Keratinocyte (primary cell): ENCODE data around the gene UMODL1. TPM values are rescaled to one million over a fixed set of nuclear protein-coding genes. Genes with fewer than 3 reads are reported as not detected.
A peak's percentile ranks its signal among the peaks of the same experiment; 100 is the strongest.

Experiments used
- DNase-seq: peaks from one replicate; pipeline ENCODE4 v3.0.0-alpha.2; 2011; ENCODE audit warnings: low read depth, missing footprints, low spot score
- FAIRE-seq: peaks from 2 replicates; lab custom pipeline; 2011; peaks lifted over from hg19 to GRCh38; lab: Jason Lieb, UNC
- H2AFZ ChIP-seq: 2 replicates; pipeline ENCODE4 v1.6.0; 2012; ENCODE audit warnings: low read length, control low read depth, inconsistent platforms; ENCODE audit not compliant: control insufficient read depth
- H3K27ac ChIP-seq: 2 replicates; pipeline ENCODE4 v1.5.1; 2011; ENCODE audit warnings: low read length; ENCODE audit not compliant: control insufficient read depth, insufficient read depth
- H3K27me3 ChIP-seq: 3 replicates; pipeline ENCODE4 v1.6.0; 2011; ENCODE audit warnings: low read length; ENCODE audit not compliant: control insufficient read depth, insufficient read depth; ENCODE audit errors: extremely low read depth
- H3K36me3 ChIP-seq, 2 experiments: 2 replicates in 1 of 2; 3 replicates in 1 of 2; pipeline ENCODE4 v1.5.1; 2011; ENCODE audit warnings: low read length in 2 of 2, mild to moderate bottlenecking in 1 of 2; ENCODE audit not compliant: control insufficient read depth in 2 of 2, insufficient read depth in 2 of 2; ENCODE audit errors: extremely low read depth in 1 of 2
- H3K4me1 ChIP-seq: 3 replicates; pipeline ENCODE4 v1.5.1; 2011; ENCODE audit warnings: low read length; ENCODE audit not compliant: control insufficient read depth, insufficient read depth; ENCODE audit errors: extremely low read depth
- H3K4me2 ChIP-seq: 3 replicates; pipeline ENCODE4 v1.6.0; 2011; ENCODE audit warnings: low read depth, low read length; ENCODE audit not compliant: control insufficient read depth, insufficient read depth; ENCODE audit errors: extremely low read depth
- H3K4me3 ChIP-seq, 3 experiments: fragments of 200-600 bp in 1 of 3; sonication (generic) in 1 of 3; 2 replicates in 2 of 3; 3 replicates in 1 of 3; pipeline ENCODE4 v1.5.1; 2011 to 2016; ENCODE audit warnings: low read length in 3 of 3, mild to moderate bottlenecking in 3 of 3, control low read depth in 2 of 3, inconsistent platforms in 1 of 3, low read depth in 1 of 3, mixed read lengths in 1 of 3, mixed run types in 1 of 3, moderate library complexity in 1 of 3; ENCODE audit not compliant: control insufficient read depth in 2 of 3, insufficient read depth in 2 of 3; ENCODE audit errors: extremely low read depth in 1 of 3
- H3K79me2 ChIP-seq: 2 replicates; pipeline ENCODE4 v1.6.0; 2012; ENCODE audit warnings: low read length; ENCODE audit not compliant: control insufficient read depth, insufficient read depth
- H3K9ac ChIP-seq: 3 replicates; pipeline ENCODE4 v1.6.0; 2011; ENCODE audit warnings: low read length; ENCODE audit not compliant: control insufficient read depth, insufficient read depth; ENCODE audit errors: extremely low read depth
- H3K9me1 ChIP-seq: 3 replicates; pipeline ENCODE4 v1.6.0; 2011; ENCODE audit warnings: low read length; ENCODE audit not compliant: control insufficient read depth, insufficient read depth; ENCODE audit errors: extremely low read depth
- H3K9me3 ChIP-seq: 2 replicates; pipeline ENCODE4 v1.5.1; 2012; ENCODE audit warnings: low read depth, low read length; ENCODE audit not compliant: control insufficient read depth
- H4K20me1 ChIP-seq: 3 replicates; pipeline ENCODE4 v1.6.0; 2011; ENCODE audit warnings: low read length; ENCODE audit not compliant: control insufficient read depth, insufficient read depth; ENCODE audit errors: extremely low read depth
- CTCF ChIP-seq, 3 experiments: IDR thresholded peaks in 1 of 3; conservative IDR thresholded peaks in 1 of 3; optimal IDR thresholded peaks in 1 of 3; 2 replicates in 2 of 3; 3 replicates in 1 of 3; pipeline versions ENCODE3 to v1.5.1; 2011; ENCODE audit warnings: low read length in 3 of 3, mild to moderate bottlenecking in 3 of 3, moderate library complexity in 2 of 3, control low read depth in 1 of 3, inconsistent platforms in 1 of 3; ENCODE audit not compliant: insufficient read depth in 2 of 3; ENCODE audit errors: extremely low read depth in 1 of 3
- EZH2 ChIP-seq: IDR thresholded peaks from one replicate; pipeline ENCODE4 v1.6.1; 2012; ENCODE audit warnings: inconsistent platforms, mild to moderate bottlenecking, low read length, moderate library complexity
- dilution Hi-C: fragments of 300-500 bp; cut with MboI; formaldehyde crosslinking; loops from one replicate; pipeline ENCODE4 v1.7.0; 2020; ENCODE audit warnings: low sequenced_read_pairs; ENCODE audit not compliant: extremely low pct_ligation_motif_present
- polyA plus RNA-seq, 5 experiments: library from polyadenylated mRNA; depleted of rRNA in 3 of 5; stranded (reverse) in 3 of 5; stranded (forward) in 1 of 5; unstranded in 1 of 5; fragments of >200 nt; gene quantifications; 1 replicate in 1 of 5; 2 replicates in 3 of 5; 3 replicates in 1 of 5; pipeline versions ENCODE4 v1.2.1 to v1.2.3, GENCODE V29; 2011 to 2012; ENCODE audit warnings: missing spikeins in 2 of 5, low read depth in 1 of 5, low replicate concordance in 1 of 5

Gene UMODL1
- polyA plus RNA-seq, 1 donor (not counting 4 experiments of a cell fraction or from before 2014, with no cell fraction given), result 0.03 TPM

GRCh38 chr21:42165901-42166300 is 94.8 kb downstream of the UMODL1 start:
- TF ChIP-seq CTCF (optimal IDR thresholded peaks at IDR 0.05 in 1 of 3, IDR thresholded peaks at IDR 0.05 in 1 of 3, conservative IDR thresholded peaks at IDR 0.05 in 1 of 3; ENCODE audit: extremely low read depth in 1 of 3, insufficient read depth in 2 of 3, low read length in 3 of 3), result no peak
- no peak for TF ChIP-seq EZH2

GRCh38 chr21:42169758-42170157 is 98.6 kb downstream of the UMODL1 start:
- Histone ChIP-seq H4K20me1 (no peaks in the 10 kb centered on the region), H3K9ac (no peak overlapping the region), H3K4me1 (peaks cover 23% of the 10 kb centered on the region), H3K4me2 (peak overlapping the region; percentile 3), H3K4me3 (no peak overlapping the region), H3K36me3 (no peaks in the 10 kb centered on the region), H3K27me3 (no peaks in the 10 kb centered on the region), H3K27ac (peak overlapping the region; percentile 89), H2AFZ (peak overlapping the region; percentile 48), H3K9me3 (no peaks in the 10 kb centered on the region), H3K79me2 (no peaks in the 10 kb centered on the region), H3K9me1 (no peaks in the 10 kb centered on the region)
- dilution Hi-C loops, result no loop called here
- TF ChIP-seq EZH2, result no peak
- DNase-seq, result no peak
- FAIRE-seq, result peak; percentile 52

More at GRCh38 chr21:42165901-42166300, 94.8 kb downstream of the UMODL1 start:
- Histone ChIP-seq H3K9me3 (no peaks in the 10 kb centered on the region), H2AFZ (no peak overlapping the region), H3K9ac (no peak overlapping the region), H3K4me3 (no peak overlapping the region), H3K79me2 (no peaks in the 10 kb centered on the region), H3K27me3 (no peaks in the 10 kb centered on the region), H3K9me1 (no peaks in the 10 kb centered on the region), H3K36me3 (no peaks in the 10 kb centered on the region), H3K4me1 (peaks cover 13% of the 10 kb centered on the region), H4K20me1 (no peaks in the 10 kb centered on the region), H3K4me2 (no peak overlapping the region), H3K27ac (no peak overlapping the region)
- dilution Hi-C loops, result no loop called here
- FAIRE-seq, result no peak
- no peak for DNase-seq
